A549 (cell line): Measurements from ENCODE around the gene DCLK2. TPM values are rescaled to one million over a fixed set of nuclear protein-coding genes. Genes with fewer than 3 reads are reported as not detected.

Source experiments
- ATAC-seq, 2 experiments: fragments of 200-7000 bp in 1 of 2; fragments of >200 bp in 1 of 2; cut with Nextera tagmentation in 1 of 2; cut with Tn5 transposase in 1 of 2; 3 replicates each; pipeline versions ENCODE4 v1.8.0 to v1.9.1; 2018 to 2020; ENCODE audit warnings: mild to moderate bottlenecking in 1 of 2, moderate library complexity in 1 of 2
- CTCF ChIA-PET: fragments of 300-600 bp; sonication (Branson Sonifier 250); formaldehyde crosslinking; extraction: SDS; loops from one replicate; lab custom pipeline; 2021; ENCODE audit warnings: antibody characterized with exemption, inconsistent platforms; lab: Yijun Ruan, JAX
- POLR2A ChIA-PET: fragments of 350-600 bp; formaldehyde crosslinking; extraction: SDS; loops from one replicate; lab custom pipeline; 2021; ENCODE audit warnings: antibody characterized with exemption, inconsistent platforms; lab: Yijun Ruan, JAX
- DNase-seq, 2 experiments: peaks; one replicate each; pipeline versions ENCODE4 v3.0.0 to v3.0.0-alpha.2; 2011 to 2016; ENCODE audit warnings: low read depth in 1 of 2, low spot score in 1 of 2
- FAIRE-seq: peaks from 2 replicates; lab custom pipeline; 2011; peaks lifted over from hg19 to GRCh38; lab: Jason Lieb, UNC
- H3K27ac ChIP-seq, 2 experiments: fragments of >200 bp; sonication (Bioruptor Twin); formaldehyde crosslinking; 3 replicates each; pipeline ENCODE4 v1.5.1; 2016 to 2017
- H3K4me1 ChIP-seq: fragments of >200 bp; sonication (Bioruptor Twin); formaldehyde crosslinking; 3 replicates; pipeline ENCODE4 v1.6.1; 2016
- H3K4me2 ChIP-seq: fragments of >200 bp; sonication (Bioruptor Twin); formaldehyde crosslinking; 3 replicates; pipeline ENCODE4 v1.6.1; 2016
- H3K4me3 ChIP-seq: fragments of >200 bp; sonication (Bioruptor Twin); formaldehyde crosslinking; 3 replicates; pipeline ENCODE4 v1.5.1; 2016
- H3K9me3 ChIP-seq: fragments of >200 bp; sonication (Bioruptor Twin); formaldehyde crosslinking; 3 replicates; pipeline ENCODE4 v1.6.1; 2016
- CBX2 ChIP-seq: fragments of 200-600 bp; sonication (generic); IDR thresholded peaks from 2 replicates; pipeline ENCODE4 v1.6.1; 2016; ENCODE audit warnings: low read depth, mild to moderate bottlenecking, borderline replicate concordance
- CEBPB ChIP-seq, 2 experiments: fragments of >200 bp in 1 of 2; sonication (Bioruptor Twin) in 1 of 2; formaldehyde crosslinking in 1 of 2; IDR thresholded peaks; 2 replicates each; pipeline ENCODE4 v1.6.1; 2012 to 2016
- CHD2 ChIP-seq: fragments of 150-350 bp; IDR thresholded peaks from 2 replicates; pipeline ENCODE4 v1.6.1; 2014; ENCODE audit warnings: low read length; ENCODE audit not compliant: partially characterized antibody
- EHF ChIP-seq: fragments of 250-450 bp; sonication (Bioruptor Pico); IDR thresholded peaks from 2 replicates; pipeline ENCODE4 v1.5.0; 2020; ENCODE audit warnings: mild to moderate bottlenecking
- EHMT2 ChIP-seq: fragments of 200-600 bp; sonication (generic); IDR thresholded peaks from 2 replicates; pipeline ENCODE4 v1.6.1; 2016; ENCODE audit warnings: antibody characterized with exemption, low read depth, mild to moderate bottlenecking, moderate library complexity
- EP300 ChIP-seq, 2 experiments: fragments of >200 bp; sonication (Bioruptor Twin); formaldehyde crosslinking; IDR thresholded peaks; 2 replicates in 1 of 2; 3 replicates in 1 of 2; pipeline ENCODE4 v1.6.1; 2016 to 2017
- FOSL2 ChIP-seq, 2 experiments: fragments of 450-650 bp in 1 of 2; fragments of >200 bp in 1 of 2; sonication (Bioruptor Twin) in 1 of 2; formaldehyde crosslinking; IDR thresholded peaks; 2 replicates each; pipeline versions ENCODE4 v1.5.0 to v1.6.1; 2016 to 2020; ENCODE audit warnings: mild to moderate bottlenecking in 1 of 2, moderate library complexity in 1 of 2
- FOXS1 ChIP-seq: fragments of 250-450 bp; sonication (Bioruptor Pico); IDR thresholded peaks from 2 replicates; pipeline ENCODE4 v1.5.0; 2020; ENCODE audit warnings: mild to moderate bottlenecking, moderate library complexity
- GATA3 ChIP-seq: IDR thresholded peaks from 2 replicates; pipeline ENCODE4 v1.6.1; 2012; ENCODE audit warnings: borderline replicate concordance
- HEYL ChIP-seq: fragments of 250-450 bp; sonication (Bioruptor Pico); IDR thresholded peaks from 2 replicates; pipeline ENCODE4 v1.8.0; 2021; ENCODE audit warnings: mild to moderate bottlenecking, moderate library complexity
- HOXA7 ChIP-seq: fragments of 250-450 bp; sonication (Bioruptor Pico); IDR thresholded peaks from 2 replicates; pipeline ENCODE4 v1.5.0; 2020; ENCODE audit warnings: mild to moderate bottlenecking, moderate library complexity
- JUN ChIP-seq, 2 experiments: fragments of >200 bp; sonication (Bioruptor Twin); formaldehyde crosslinking; IDR thresholded peaks; 2 replicates in 1 of 2; 3 replicates in 1 of 2; pipeline ENCODE4 v1.6.1; 2016 to 2017
- KDM1A ChIP-seq: fragments of 200-600 bp; sonication (generic); IDR thresholded peaks from 2 replicates; pipeline ENCODE4 v1.6.1; 2016; ENCODE audit warnings: low read depth, mild to moderate bottlenecking
- MAFK ChIP-seq: fragments of 450-650 bp; IDR thresholded peaks from 2 replicates; pipeline ENCODE4 v1.6.1; 2014; ENCODE audit not compliant: partially characterized antibody
- NR3C1 ChIP-seq: fragments of >200 bp; sonication (Bioruptor Twin); formaldehyde crosslinking; IDR thresholded peaks from 3 replicates; pipeline ENCODE4 v1.6.1; 2017
- POLR2AphosphoS2 ChIP-seq: conservative IDR thresholded peaks from 2 replicates; pipeline ENCODE4 v1.6.1; 2012; ENCODE audit warnings: low read length, improper control_type of control experiment, inconsistent platforms
- RAD21 ChIP-seq, 2 experiments: fragments of >200 bp in 1 of 2; sonication (Bioruptor Twin) in 1 of 2; formaldehyde crosslinking in 1 of 2; IDR thresholded peaks in 1 of 2; conservative IDR thresholded peaks in 1 of 2; 2 replicates in 1 of 2; 3 replicates in 1 of 2; pipeline ENCODE4 v1.6.1; 2012 to 2018; ENCODE audit warnings: inconsistent platforms in 1 of 2
- RCOR1 ChIP-seq: fragments of 150-350 bp; IDR thresholded peaks from 2 replicates; pipeline ENCODE4 v1.6.1; 2014; ENCODE audit warnings: antibody characterized with exemption, low read length, low read depth
- RNF2 ChIP-seq: fragments of 200-600 bp; sonication (generic); IDR thresholded peaks from 2 replicates; pipeline ENCODE4 v1.6.1; 2016; ENCODE audit warnings: low read depth, mild to moderate bottlenecking, antibody characterized with exemption, moderate library complexity, borderline replicate concordance
- SREBF2 ChIP-seq: fragments of 450-650 bp; IDR thresholded peaks from 2 replicates; pipeline ENCODE4 v1.6.1; 2014; ENCODE audit warnings: mild to moderate bottlenecking, moderate library complexity
- TFCP2L1 ChIP-seq: fragments of 250-450 bp; sonication (Bioruptor Pico); IDR thresholded peaks from 2 replicates; pipeline ENCODE4 v1.5.0; 2021; ENCODE audit warnings: mild to moderate bottlenecking
- ZFP36 ChIP-seq: fragments of 450-650 bp; IDR thresholded peaks from 2 replicates; pipeline ENCODE4 v1.6.1; 2014; ENCODE audit warnings: borderline replicate concordance; ENCODE audit not compliant: partially characterized antibody
- WGBS: methylation state at CpG from one replicate; pipeline ENCODE4 v1.1.6; 2017; ENCODE audit errors: missing lambda C conversion rate; 5-methylcytosine and 5-hydroxymethylcytosine counted together
- polyA plus RNA-seq, 4 experiments: library from polyadenylated mRNA; depleted of rRNA in 3 of 4; stranded (reverse); fragments of >200 nt; fragmentation: RNase III in 1 of 4; extraction: RNeasy Plus Mini Kit Qiagen cat#74134 plus additional on column Dnase treatment in 1 of 4; gene quantifications; 2 replicates in 3 of 4; 3 replicates in 1 of 4; pipeline ENCODE4 v1.2.3, GENCODE V29; 2011 to 2017
- TF ChIP-seq, protein P1 (sequence below): IDR thresholded peaks from 2 replicates; pipeline ENCODE4 v1.6.1; 2012
- TF ChIP-seq, protein P2 (sequence below): IDR thresholded peaks from 2 replicates; pipeline ENCODE4 v1.6.1; 2012; ENCODE audit warnings: low read depth, borderline replicate concordance
- TF ChIP-seq, protein P3 (sequence below): fragments of >200 bp; sonication (Bioruptor Twin); formaldehyde crosslinking; IDR thresholded peaks from 3 replicates; pipeline ENCODE4 v1.6.1; 2016
- TF ChIP-seq, protein P4 (sequence below): fragments of 250-450 bp; sonication (Bioruptor Pico); IDR thresholded peaks from 2 replicates; pipeline ENCODE4 v1.5.0; 2021; ENCODE audit warnings: mild to moderate bottlenecking, moderate library complexity, borderline replicate concordance

Gene DCLK2
- polyA plus RNA-seq, 2 of the 4 experiments (the other 2 are of a cell fraction), result 8.1 to 11.6 TPM

DNA sequence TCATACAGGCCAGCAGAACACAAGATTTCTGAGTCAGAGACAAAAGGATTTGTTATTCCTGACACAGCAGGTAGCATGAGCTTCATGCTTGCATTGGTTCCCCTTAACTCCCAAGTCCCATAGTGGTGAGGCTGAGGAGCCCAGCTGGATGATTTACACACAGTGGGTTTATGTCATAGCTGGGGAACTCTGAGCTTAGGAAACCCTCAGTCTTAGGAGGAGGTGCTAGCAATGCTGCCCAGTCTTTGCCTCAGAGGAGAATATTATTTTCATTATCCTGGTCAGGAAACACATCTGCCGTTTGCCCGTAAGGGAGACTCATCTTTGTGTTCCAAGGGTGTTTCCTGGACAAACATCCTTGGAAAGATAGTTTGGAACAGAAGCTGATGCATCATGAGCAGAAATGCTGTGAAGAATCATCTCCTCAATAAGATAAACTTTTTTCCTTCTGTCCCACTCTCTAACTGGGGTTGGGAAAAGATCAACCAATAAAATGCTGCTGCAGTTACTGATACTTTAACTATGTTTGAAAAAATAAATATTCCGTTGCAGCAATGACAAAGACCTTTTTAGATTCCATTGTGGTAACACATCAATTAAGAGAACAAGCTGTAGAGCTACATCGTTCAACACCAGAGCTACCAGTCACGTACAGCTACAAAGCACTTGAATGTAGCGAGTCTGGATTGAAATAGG lies 146.8 kb downstream of the DCLK2 start:
- DNase-seq, result peak; percentile 25 to 88
- TF ChIP-seq GATA3, result peak; percentile 79
- no peak for TF ChIP-seq CHD2
- TF ChIP-seq RNF2, result no peak
- no peak for TF ChIP-seq EHF (CRISPR knock-in tag)
- TF ChIP-seq, protein P1, sequence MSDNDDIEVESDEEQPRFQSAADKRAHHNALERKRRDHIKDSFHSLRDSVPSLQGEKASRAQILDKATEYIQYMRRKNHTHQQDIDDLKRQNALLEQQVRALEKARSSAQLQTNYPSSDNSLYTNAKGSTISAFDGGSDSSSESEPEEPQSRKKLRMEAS, result peak; percentile 55; the same call in 1 of the 2 replicates
- TF ChIP-seq, protein P2, sequence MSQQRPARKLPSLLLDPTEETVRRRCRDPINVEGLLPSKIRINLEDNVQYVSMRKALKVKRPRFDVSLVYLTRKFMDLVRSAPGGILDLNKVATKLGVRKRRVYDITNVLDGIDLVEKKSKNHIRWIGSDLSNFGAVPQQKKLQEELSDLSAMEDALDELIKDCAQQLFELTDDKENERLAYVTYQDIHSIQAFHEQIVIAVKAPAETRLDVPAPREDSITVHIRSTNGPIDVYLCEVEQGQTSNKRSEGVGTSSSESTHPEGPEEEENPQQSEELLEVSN, result no peak
- TF ChIP-seq SREBF2, result no peak
- TF ChIP-seq JUN (IDR thresholded peaks at IDR 0.05), result peak in 1 of 2 experiments; percentile 32; a peak in 1 of 5 replicates
- peak in 1 of 2 experiments; percentile 54; a peak in 1 of 5 replicates for TF ChIP-seq EP300 (IDR thresholded peaks at IDR 0.05)
- TF ChIP-seq, protein P3, sequence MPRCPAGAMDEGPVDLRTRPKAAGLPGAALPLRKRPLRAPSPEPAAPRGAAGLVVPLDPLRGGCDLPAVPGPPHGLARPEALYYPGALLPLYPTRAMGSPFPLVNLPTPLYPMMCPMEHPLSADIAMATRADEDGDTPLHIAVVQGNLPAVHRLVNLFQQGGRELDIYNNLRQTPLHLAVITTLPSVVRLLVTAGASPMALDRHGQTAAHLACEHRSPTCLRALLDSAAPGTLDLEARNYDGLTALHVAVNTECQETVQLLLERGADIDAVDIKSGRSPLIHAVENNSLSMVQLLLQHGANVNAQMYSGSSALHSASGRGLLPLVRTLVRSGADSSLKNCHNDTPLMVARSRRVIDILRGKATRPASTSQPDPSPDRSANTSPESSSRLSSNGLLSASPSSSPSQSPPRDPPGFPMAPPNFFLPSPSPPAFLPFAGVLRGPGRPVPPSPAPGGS, result no peak
- TF ChIP-seq KDM1A, result no peak
- TF ChIP-seq RAD21 (conservative IDR thresholded peaks at IDR 0.05 in 1 of 2, IDR thresholded peaks at IDR 0.05 in 1 of 2), result no peak
- no peak for TF ChIP-seq HOXA7 (CRISPR knock-in tag)
- TF ChIP-seq FOXS1, result no peak
- no peak for TF ChIP-seq HEYL
- TF ChIP-seq FOSL2 (IDR thresholded peaks at IDR 0.05), result no peak
- TF ChIP-seq FOSL2 (CRISPR knock-in tag; IDR thresholded peaks at IDR 0.05), result peak; percentile 39
- TF ChIP-seq MAFK, result peak; percentile 38
- no peak for TF ChIP-seq CBX2
- TF ChIP-seq CEBPB (IDR thresholded peaks at IDR 0.05), result peak in 1 of 2 experiments; percentile 18; a peak in 2 of 4 replicates
- no peak for TF ChIP-seq NR3C1
- no peaks in the 10 kb centered on the region for H3K9me3 ChIP-seq
- ChIA-PET CTCF (interaction anchor here (0.7 to 1.4 kb wide), 4 partner anchors 16 to 23 kb away, joined by 3 to 9 read pairs (median 4); no protein-coding TSS in a partner anchor), POLR2A (interaction anchor here (0.9 to 1.7 kb wide), 3 partner anchors 19 to 146 kb away, joined by 3 to 10 read pairs (median 7); partner anchors contain the start of gene DCLK2)
- peak; percentile 97 for ATAC-seq
- no peak for FAIRE-seq
- peak overlapping the region; percentile 53 for H3K4me2 ChIP-seq
- 4% methylated on average over 6 of the region's 6 CpGs for WGBS
- peak overlapping the region; percentile 70 to 84 for H3K27ac ChIP-seq
- peaks cover 67% of the 10 kb centered on the region for H3K4me1 ChIP-seq
- H3K4me3 ChIP-seq, result no peak overlapping the region

DNA sequence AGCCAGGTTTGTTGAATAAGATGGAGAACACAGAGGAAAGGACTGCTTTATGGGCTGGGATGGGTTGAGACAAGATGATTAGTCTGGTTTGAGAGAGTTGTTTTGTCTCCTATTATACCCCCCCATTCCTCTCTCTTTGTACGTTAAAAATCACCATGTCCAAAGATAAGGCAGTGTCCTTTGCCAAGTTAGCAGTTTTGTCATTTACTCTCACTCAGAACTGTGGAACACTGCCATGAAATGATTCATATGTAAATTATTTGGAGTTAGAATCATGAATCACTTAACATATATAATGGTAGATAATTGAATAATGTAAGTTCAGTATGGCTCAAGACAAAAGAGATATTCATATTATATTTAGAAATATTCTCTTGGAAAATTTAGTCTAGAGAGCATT lies 151.3 kb downstream of the DCLK2 start:
- Histone ChIP-seq H3K4me3 (no peak overlapping the region), H3K4me2 (peak overlapping the region; percentile 11; the same call in 1 of the 3 replicates), H3K9me3 (no peaks in the 10 kb centered on the region), H3K4me1 (peaks cover 60% of the 10 kb centered on the region), H3K27ac (peak overlapping the region; percentile 45 to 77; a peak in 5 of 6 replicates)
- FAIRE-seq (no peak), ATAC-seq (no peak), DNase-seq (peak in 1 of 2 experiments; percentile 10)
- POLR2A ChIA-PET, result no interaction called here
- TF ChIP-seq EHMT2, result no peak
- peak; percentile 60 for TF ChIP-seq MAFK
- CTCF ChIA-PET, result interaction anchor here (2.7 kb wide), 1 partner anchor 14 kb away, joined by 10 read pairs; no protein-coding TSS in a partner anchor
- 0% methylated on average over 1 of the region's 1 CpG for WGBS

DNA sequence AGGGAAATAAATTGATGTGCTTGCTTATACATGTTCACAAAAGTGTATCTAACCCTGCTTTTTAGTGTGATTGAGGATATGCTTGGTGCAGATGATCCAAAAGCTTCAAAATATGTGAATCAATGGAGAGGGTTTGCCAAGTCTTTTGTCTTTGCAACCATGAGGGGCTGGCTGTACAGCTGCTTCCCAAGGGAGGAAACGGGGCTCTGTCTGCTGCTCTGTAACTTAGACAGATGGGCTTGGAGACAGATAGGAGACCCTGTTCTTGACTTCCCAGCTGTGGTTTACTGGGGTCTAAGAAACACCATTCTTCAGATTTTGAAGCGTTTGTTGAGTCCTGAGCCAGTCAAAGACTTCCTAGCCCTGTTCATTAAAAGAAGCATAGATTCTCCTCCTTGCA lies 152.3 kb downstream of the DCLK2 start:
- Histone ChIP-seq H3K4me2 (peak overlapping the region; percentile 35), H3K4me3 (no peak overlapping the region), H3K4me1 (peaks cover 64% of the 10 kb centered on the region), H3K9me3 (no peaks in the 10 kb centered on the region), H3K27ac (peak overlapping the region; percentile 20 to 83; a peak in 5 of 6 replicates)
- WGBS, result 82% methylated on average over 2 of the region's 2 CpGs
- DNase-seq (no peak), ATAC-seq (peak in 1 of 2 experiments; percentile 36; a peak in 3 of 6 replicates), FAIRE-seq (no peak)
- ChIA-PET CTCF (interaction anchor here (0.8 to 2.7 kb wide), 5 partner anchors 11 to 219 kb away, joined by 3 to 10 read pairs (median 4); no protein-coding TSS in a partner anchor), POLR2A (no interaction called here)
- no peak for TF ChIP-seq JUN (IDR thresholded peaks at IDR 0.05)
- TF ChIP-seq ZFP36, result no peak
- no peak for TF ChIP-seq RCOR1
- TF ChIP-seq, protein P3, result no peak
- no peak for TF ChIP-seq POLR2AphosphoS2
- TF ChIP-seq, protein P4, sequence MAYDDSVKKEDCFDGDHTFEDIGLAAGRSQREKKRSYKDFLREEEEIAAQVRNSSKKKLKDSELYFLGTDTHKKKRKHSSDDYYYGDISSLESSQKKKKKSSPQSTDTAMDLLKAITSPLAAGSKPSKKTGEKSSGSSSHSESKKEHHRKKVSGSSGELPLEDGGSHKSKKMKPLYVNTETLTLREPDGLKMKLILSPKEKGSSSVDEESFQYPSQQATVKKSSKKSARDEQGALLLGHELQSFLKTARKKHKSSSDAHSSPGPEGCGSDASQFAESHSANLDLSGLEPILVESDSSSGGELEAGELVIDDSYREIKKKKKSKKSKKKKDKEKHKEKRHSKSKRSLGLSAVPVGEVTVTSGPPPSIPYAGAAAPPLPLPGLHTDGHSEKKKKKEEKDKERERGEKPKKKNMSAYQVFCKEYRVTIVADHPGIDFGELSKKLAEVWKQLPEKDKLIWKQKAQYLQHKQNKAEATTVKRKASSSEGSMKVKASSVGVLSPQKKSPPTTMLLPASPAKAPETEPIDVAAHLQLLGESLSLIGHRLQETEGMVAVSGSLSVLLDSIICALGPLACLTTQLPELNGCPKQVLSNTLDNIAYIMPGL, result no peak
- TF ChIP-seq TFCP2L1 (CRISPR knock-in tag), result no peak
